Caco-2 (cell line): ENCODE measurements around the gene SEPTIN12. TPM values are rescaled to one million over a fixed set of nuclear protein-coding genes. Genes with fewer than 3 reads are reported as not detected.

Experiments used
- BruUV-seq: library from RNA; stranded (reverse); fragments of 400-500 nt; replicated peaks from 2 replicates; lab custom pipeline; 2021; lab: Mats Ljungman, UMichigan
- CTCF ChIA-PET: fragments of 300-600 bp; sonication (Branson Sonifier 250); formaldehyde crosslinking; loops from one replicate; lab custom pipeline; 2022; ENCODE audit warnings: antibody characterized with exemption; lab: Charles Lee
- POLR2A ChIA-PET: fragments of 300-600 bp; sonication (Branson Sonifier 250); formaldehyde crosslinking; loops from one replicate; lab custom pipeline; 2022; ENCODE audit warnings: antibody characterized with exemption; lab: Charles Lee
- DNase-seq, 2 experiments: peaks; one replicate each; pipeline versions ENCODE4 v3.0.0 to v3.0.0-alpha.2; 2020 to 2022
- H3K27me3 ChIP-seq: replicated peaks from 2 replicates; pipeline ENCODE4 v1.6.0; 2011; ENCODE audit warnings: low read length; ENCODE audit not compliant: control insufficient read depth, insufficient read depth
- H3K36me3 ChIP-seq: 2 replicates; pipeline ENCODE4 v1.5.1; 2011; ENCODE audit warnings: low read length; ENCODE audit not compliant: control insufficient read depth, insufficient read depth
- H3K4me1 ChIP-seq: fragments of 250-450 bp; sonication (Bioruptor Pico); 2 replicates; pipeline ENCODE4 v1.5.1; 2020; ENCODE audit warnings: mild to moderate bottlenecking
- H3K4me3 ChIP-seq: 2 replicates; pipeline ENCODE4 v1.5.1; 2011; ENCODE audit warnings: low read depth, mild to moderate bottlenecking, control low read depth, low read length
- H3K9me3 ChIP-seq: fragments of 250-450 bp; sonication (Bioruptor Pico); 2 replicates; pipeline ENCODE4 v1.5.1; 2020; ENCODE audit warnings: mild to moderate bottlenecking, moderate library complexity
- H3K27ac Mint-ChIP-seq: one replicate; pipeline ENCODE4 v1.8.0; 2022; ENCODE audit warnings: mixed read lengths; ENCODE audit not compliant: unreplicated experiment
- H3K27me3 Mint-ChIP-seq: one replicate; pipeline ENCODE4 v1.8.0; 2022; ENCODE audit warnings: mixed read lengths; ENCODE audit not compliant: insufficient read depth, unreplicated experiment
- H3K36me3 Mint-ChIP-seq: one replicate; pipeline ENCODE4 v1.8.0; 2022; ENCODE audit warnings: mild to moderate bottlenecking, mixed read lengths; ENCODE audit not compliant: insufficient read depth, unreplicated experiment
- H3K4me1 Mint-ChIP-seq: one replicate; pipeline ENCODE4 v1.8.0; 2022; ENCODE audit warnings: low read depth, mixed read lengths; ENCODE audit not compliant: unreplicated experiment
- H3K4me3 Mint-ChIP-seq: one replicate; pipeline ENCODE4 v1.8.0; 2022; ENCODE audit warnings: mild to moderate bottlenecking, moderate library complexity, mixed read lengths; ENCODE audit not compliant: unreplicated experiment
- H3K9me3 Mint-ChIP-seq: one replicate; pipeline ENCODE4 v1.8.0; 2022; ENCODE audit warnings: mixed read lengths; ENCODE audit not compliant: unreplicated experiment
- CTCF ChIP-seq, 2 experiments: fragments of 200-600 bp in 1 of 2; IDR thresholded peaks; 1 replicate in 1 of 2; 2 replicates in 1 of 2; pipeline versions ENCODE4 v1.5.1 to v1.8.0; 2011 to 2022; ENCODE audit warnings: antibody characterized with exemption in 1 of 2, control low read depth in 1 of 2, inconsistent platforms in 1 of 2, low read depth in 1 of 2, low read length in 1 of 2, mild to moderate bottlenecking in 1 of 2, moderate library complexity in 1 of 2; ENCODE audit not compliant: insufficient read depth in 1 of 2, severe bottlenecking in 1 of 2, unreplicated experiment in 1 of 2
- intact Hi-C: fragments of 100-400 bp; cut with micrococcal nuclease; formaldehyde crosslinking; loops from one replicate; pipeline ENCODE4 v1.10.0; 2022; ENCODE audit not compliant: unreplicated experiment
- total RNA-seq: library from RNA; stranded (reverse); gene quantifications from 2 replicates; pipeline ENCODE4 v1.2.3, GENCODE V29; 2022

The SEPTIN12 gene
- total RNA-seq, 1 experiment from 2014 or later = not detected

- ChIA-PET CTCF (interaction anchor here (0.6 to 1.7 kb wide), 7 partner anchors 16 to 184 kb away, joined by 3 to 10 read pairs (median 4); partner anchors contain the start of genes MGRN1 and NUDT16L1), POLR2A (interaction anchor here (0.6 to 2.4 kb wide), 7 partner anchors 35 to 365 kb away, joined by 3 to 20 read pairs (median 10); partner anchors contain the start of genes CDIP1, NUDT16L1 and SEPTIN12)
- H3K4me3 ChIP-seq = peak overlapping the region; percentile 85
- peaks cover 4% of the 10 kb centered on the region; the same call in 1 of the 2 replicates for H3K4me1 ChIP-seq
- no TSS peak for BruUV-seq
- no peaks in the 10 kb centered on the region for H3K36me3 ChIP-seq
- H3K9me3 Mint-ChIP-seq = no peaks in the 10 kb centered on the region
- H3K36me3 Mint-ChIP-seq = peaks cover 27% of the 10 kb centered on the region
- H3K9me3 ChIP-seq = no peaks in the 10 kb centered on the region
- intact Hi-C loops = loop anchor here (2.0 kb wide), 3 partner anchors 35 to 225 kb away; partner anchors contain the start of genes ROGDI and SEC14L5
- no peaks in the 10 kb centered on the region for H3K27me3 Mint-ChIP-seq
- H3K4me1 Mint-ChIP-seq = no peaks in the 10 kb centered on the region
- peak overlapping the region; percentile 99 for H3K27ac Mint-ChIP-seq
- no peak for DNase-seq
- TF ChIP-seq CTCF (IDR thresholded peaks at IDR 0.05; ENCODE audit: insufficient read depth in 1 of 2, low read depth in 1 of 2, low read length in 1 of 2, severe bottlenecking in 1 of 2, unreplicated experiment in 1 of 2) = no peak
- peak overlapping the region; percentile 97 for H3K4me3 Mint-ChIP-seq
- H3K27me3 ChIP-seq = no peaks in the 10 kb centered on the region
Observed at GRCh38 chr16:4733747-4734062, 54.4 kb downstream of the SEPTIN12 start.

- peak overlapping the region; percentile 99 for H3K27ac Mint-ChIP-seq
- H3K4me1 Mint-ChIP-seq = no peaks in the 10 kb centered on the region
- no peaks in the 10 kb centered on the region for H3K9me3 ChIP-seq
- H3K9me3 Mint-ChIP-seq = no peaks in the 10 kb centered on the region
- ChIA-PET CTCF (interaction anchor here (0.9 to 1.7 kb wide), 2 partner anchors 83 to 117 kb away, joined by 3 to 6 read pairs; no protein-coding TSS in a partner anchor), POLR2A (interaction anchor here (1.6 to 2.4 kb wide), 3 partner anchors 35 to 117 kb away, joined by 11 to 20 read pairs (median 12); partner anchors contain the start of gene NUDT16L1)
- intact Hi-C loops = no loop called here
- no peak for TF ChIP-seq CTCF (IDR thresholded peaks at IDR 0.05; ENCODE audit: insufficient read depth in 1 of 2, low read depth in 1 of 2, low read length in 1 of 2, severe bottlenecking in 1 of 2, unreplicated experiment in 1 of 2)
- no peak for DNase-seq
- peaks cover 31% of the 10 kb centered on the region for H3K36me3 Mint-ChIP-seq
- H3K4me1 ChIP-seq = peaks cover 4% of the 10 kb centered on the region; the same call in 1 of the 2 replicates
- no peaks in the 10 kb centered on the region for H3K27me3 ChIP-seq
- peak overlapping the region; percentile 85 for H3K4me3 ChIP-seq
- no TSS peak for BruUV-seq
- H3K27me3 Mint-ChIP-seq = no peaks in the 10 kb centered on the region
- no peaks in the 10 kb centered on the region for H3K36me3 ChIP-seq
- peak overlapping the region; percentile 97 for H3K4me3 Mint-ChIP-seq
Observed at GRCh38 chr16:4733211-4733742, 54.9 kb downstream of the SEPTIN12 start.

DNA sequence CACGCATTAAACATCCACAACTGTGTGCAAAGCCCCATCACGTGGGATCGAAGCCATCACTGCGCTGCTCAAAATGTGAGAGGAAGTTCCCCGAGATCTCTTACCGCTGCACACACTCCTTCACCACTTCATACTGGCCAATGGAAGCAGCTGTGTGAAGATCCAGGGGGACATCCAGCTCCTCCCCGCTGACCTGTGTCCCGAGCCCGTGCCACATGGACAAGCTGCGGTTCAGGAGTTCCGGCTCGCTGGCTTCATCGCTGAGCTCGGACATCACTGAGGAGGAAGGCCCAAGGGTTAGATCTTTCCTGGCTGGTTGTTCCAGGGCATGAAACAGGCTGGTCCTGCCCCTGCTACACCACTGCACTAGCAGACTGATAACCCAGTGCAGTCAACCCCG, 58.3 kb downstream of the SEPTIN12 start:
- Histone ChIP-seq H3K4me1 (no peaks in the 10 kb centered on the region), H3K9me3 (no peaks in the 10 kb centered on the region), H3K36me3 (no peaks in the 10 kb centered on the region), H3K4me3 (no peak overlapping the region), H3K27me3 (no peaks in the 10 kb centered on the region)
- DNase-seq = no peak
- CTCF ChIA-PET = no interaction called here
- no TSS peak for BruUV-seq
- no peak overlapping the region for H3K27ac Mint-ChIP-seq
- H3K4me1 Mint-ChIP-seq = no peaks in the 10 kb centered on the region
- TF ChIP-seq CTCF (IDR thresholded peaks at IDR 0.05; ENCODE audit: insufficient read depth in 1 of 2, low read depth in 1 of 2, low read length in 1 of 2, severe bottlenecking in 1 of 2, unreplicated experiment in 1 of 2) = no peak
- POLR2A ChIA-PET = no interaction called here
- intact Hi-C loops = no loop called here
- no peaks in the 10 kb centered on the region for H3K9me3 Mint-ChIP-seq
- no peaks in the 10 kb centered on the region for H3K27me3 Mint-ChIP-seq
- H3K4me3 Mint-ChIP-seq = no peak overlapping the region
- H3K36me3 Mint-ChIP-seq = peaks cover 29% of the 10 kb centered on the region
